DMS53 (cell line): ENCODE measurements around the gene LRMDA.

Source experiments
- DNase-seq: peaks from one replicate; lab custom pipeline; 2025; lab: John Stamatoyannopoulos, UW

LRMDA gene

GRCh38 chr10:75402486-75403143, 28.8 kb upstream of the LRMDA start:
- peak; percentile 93 for DNase-seq

- DNase-seq = peak; percentile 82
Measured at GRCh38 chr10:75403144-75403938, 28.1 kb upstream of the LRMDA start.

- peak; percentile 91 for DNase-seq
Measured at GRCh38 chr10:75403939-75404814, 27.2 kb upstream of the LRMDA start.

GRCh38 chr10:75404815-75405597, 26.4 kb upstream of the LRMDA start:
- DNase-seq = peak; percentile 66

- DNase-seq = peak; percentile 42
Measured at GRCh38 chr10:75405598-75406461, 25.6 kb upstream of the LRMDA start.

- no peak for DNase-seq
Measured at GRCh38 chr10:75406462-75407223, 24.8 kb upstream of the LRMDA start.

- DNase-seq = no peak
Measured at GRCh38 chr10:75407224-75407712, 24.2 kb upstream of the LRMDA start.

GRCh38 chr10:75407713-75408508, 23.5 kb upstream of the LRMDA start:
- DNase-seq = peak; percentile 67

- DNase-seq = peak; percentile 64
Measured at GRCh38 chr10:75408509-75408875, 22.9 kb upstream of the LRMDA start.

GRCh38 chr10:75408911-75409885, 22.2 kb upstream of the LRMDA start:
- peak; percentile 93 for DNase-seq

GRCh38 chr10:75410132-75411005, 21.1 kb upstream of the LRMDA start:
- no peak for DNase-seq

GRCh38 chr10:75414527-75414926, 16.9 kb upstream of the LRMDA start:
- no peak for DNase-seq

GRCh38 chr10:75417522-75417927, 13.9 kb upstream of the LRMDA start:
- peak; percentile 88 for DNase-seq

- DNase-seq = peak; percentile 77
Measured at GRCh38 chr10:75418293-75418692, 13.1 kb upstream of the LRMDA start.

GRCh38 chr10:75418712-75419111, 12.7 kb upstream of the LRMDA start:
- no peak for DNase-seq

GRCh38 chr10:75422913-75423312, 8.5 kb upstream of the LRMDA start:
- DNase-seq = no peak

GRCh38 chr10:75424571-75424970, 6.9 kb upstream of the LRMDA start:
- no peak for DNase-seq
